AG09319 (cell line): Measurements from ENCODE around the gene PDS5A.
"Not testable (repeated sequence)": the region's sequence is repeated elsewhere in the genome, so short reads cannot be mapped to it uniquely, and the experiment has no call there.

ENCODE experiments used
- DNase-seq: peaks from one replicate; pipeline ENCODE4 v3.0.0-alpha.2; 2010; ENCODE audit warnings: low read depth; ENCODE audit errors: extremely low read depth
- CTCF ChIP-seq: IDR thresholded peaks from 2 replicates; pipeline ENCODE4 v1.5.1; 2011; ENCODE audit warnings: low read depth, mild to moderate bottlenecking, inconsistent platforms, low read length, moderate library complexity

The PDS5A gene

GRCh38 chr4:39947417-39947816, 30.3 kb downstream of the PDS5A start:
- TF ChIP-seq CTCF: no peak
- no peak for DNase-seq

- not testable (repeated sequence) for DNase-seq
Observed at GRCh38 chr4:39944245-39944644, 33.5 kb downstream of the PDS5A start.

- DNase-seq: no peak
- no peak for TF ChIP-seq CTCF
Observed at GRCh38 chr4:39942507-39942906, 35.2 kb downstream of the PDS5A start.

- no peak for DNase-seq
- TF ChIP-seq CTCF: no peak
Observed at GRCh38 chr4:39941682-39942217, 36.0 kb downstream of the PDS5A start.

- TF ChIP-seq CTCF: no peak
- DNase-seq: no peak
Observed at GRCh38 chr4:39937683-39938268, 39.9 kb downstream of the PDS5A start.

- no peak for TF ChIP-seq CTCF
- no peak for DNase-seq
Observed at GRCh38 chr4:39936565-39937418, 40.9 kb downstream of the PDS5A start.

- no peak for TF ChIP-seq CTCF
- no peak for DNase-seq
Observed at GRCh38 chr4:39933671-39934590, 43.8 kb downstream of the PDS5A start.
